GM11168 (cell line): Measurements from ENCODE around the gene SOX1.

Experiments
- in situ Hi-C: fragments of 300-500 bp; cut with MboI; formaldehyde crosslinking; loops from one replicate; pipeline ENCODE4 v1.12.0; 2022; ENCODE audit warnings: low sequenced_read_pairs; ENCODE audit not compliant: unreplicated experiment

The SOX1 gene

DNA sequence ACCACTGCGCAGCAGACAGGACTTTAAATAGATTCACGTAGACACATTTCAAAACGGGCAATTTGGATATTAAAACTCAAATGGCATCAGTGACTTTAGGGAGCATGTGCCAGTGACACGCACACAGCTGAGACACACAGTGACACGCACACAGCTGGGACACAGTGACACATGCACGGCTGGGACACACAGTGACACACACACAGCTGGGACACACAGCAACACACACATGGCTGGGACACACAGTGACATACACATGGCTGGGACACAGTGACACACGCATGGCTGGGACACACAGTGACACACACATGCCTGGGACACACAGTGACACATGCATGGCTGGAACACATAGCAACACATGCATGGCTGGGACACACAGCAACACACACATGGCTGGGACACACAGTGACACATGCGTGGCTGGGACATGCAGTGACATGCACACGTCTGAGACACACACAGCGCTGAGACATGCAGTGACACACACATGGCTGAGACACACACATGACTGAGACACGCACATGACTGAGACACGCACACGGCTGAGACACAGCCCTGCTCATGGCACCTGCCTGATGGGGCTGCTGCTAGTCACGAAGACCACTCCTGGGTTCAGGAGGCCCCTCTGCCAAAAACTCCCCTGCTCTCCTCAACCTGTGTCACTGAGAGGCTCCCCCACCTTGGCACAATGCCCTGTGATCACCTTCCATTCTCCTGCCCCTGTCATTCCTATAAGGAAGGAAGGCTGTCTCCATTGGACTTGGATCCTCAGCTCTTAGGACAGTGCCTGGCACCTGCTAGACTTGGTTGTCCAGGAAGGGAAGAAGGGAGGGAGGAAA lies 52.5 kb downstream of the SOX1 start:
- in situ Hi-C loops = no loop called here

DNA sequence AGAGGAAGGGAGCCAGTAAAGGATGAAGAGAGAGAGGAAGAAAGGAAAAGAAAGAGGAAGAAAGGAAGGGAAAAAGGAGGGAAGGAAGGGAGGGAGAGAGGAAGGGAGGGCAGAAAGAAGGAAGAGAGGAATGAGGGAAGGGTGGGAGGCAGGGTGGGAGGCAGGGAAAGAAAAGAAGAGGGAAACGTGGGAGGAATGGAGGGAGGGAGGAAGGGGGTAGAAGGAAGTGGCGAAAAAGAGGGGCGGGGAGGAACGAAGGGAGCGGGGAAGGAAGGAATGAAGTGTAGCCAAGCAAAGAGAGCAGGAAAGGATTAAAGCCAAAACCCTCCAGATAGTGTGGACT lies 53.1 kb downstream of the SOX1 start:
- in situ Hi-C loops = no loop called here
